Kidney (tissue), 14 donors: ENCODE data around the gene SPTB. TPM values are rescaled to one million over a fixed set of nuclear protein-coding genes. Genes with fewer than 3 reads are reported as not detected.

Experiments
- DNase-seq, 5 donors: peaks; one replicate each; pipeline ENCODE4 v3.0.0-alpha.2; 2013 to 2020
- FAIRE-seq: peaks from 2 replicates; lab custom pipeline; 2012; peaks lifted over from hg19 to GRCh38; lab: Jason Lieb, UNC
- H3K27ac ChIP-seq, 2 donors: one replicate each; pipeline ENCODE4 v1.7.0; 2013; ENCODE audit warnings: low read depth in 2 of 2, low read length in 2 of 2, inconsistent platforms in 1 of 2
- H3K27me3 ChIP-seq: one replicate; pipeline ENCODE4 v1.7.1; 2013; ENCODE audit warnings: low read length, inconsistent platforms; ENCODE audit not compliant: control insufficient read depth, insufficient read depth
- H3K36me3 ChIP-seq, 3 donors: one replicate each; pipeline versions ENCODE4 v1.7.0 to v1.7.1; 2013; ENCODE audit warnings: low read length in 3 of 3, control low read depth in 1 of 3, inconsistent platforms in 1 of 3; ENCODE audit not compliant: insufficient read depth in 3 of 3, control insufficient read depth in 2 of 3
- H3K4me1 ChIP-seq, 3 donors: one replicate each; pipeline versions ENCODE4 v1.7.0 to v1.7.1; 2013; ENCODE audit warnings: low read length in 3 of 3, inconsistent platforms in 1 of 3, low read depth in 1 of 3; ENCODE audit not compliant: control insufficient read depth in 2 of 3, insufficient read depth in 2 of 3
- H3K4me3 ChIP-seq, 3 donors: one replicate each; pipeline versions ENCODE4 v1.7.0 to v1.8.1; 2013; ENCODE audit warnings: low read length in 3 of 3, control low read depth in 1 of 3, inconsistent platforms in 1 of 3
- H3K9ac ChIP-seq, 3 donors: one replicate each; pipeline versions ENCODE4 v1.7.0 to v1.7.1; 2013; ENCODE audit warnings: low read length in 3 of 3, control low read depth in 1 of 3, inconsistent platforms in 1 of 3
- H3K9me3 ChIP-seq, 3 donors: one replicate each; pipeline versions ENCODE4 v1.7.0 to v1.7.1; 2013; ENCODE audit warnings: low read length in 3 of 3, control low read depth in 1 of 3, inconsistent platforms in 1 of 3; ENCODE audit not compliant: control insufficient read depth in 2 of 3, insufficient read depth in 1 of 3
- intact Hi-C: fragments of 100-400 bp; cut with DNase I; formaldehyde crosslinking; loops from one replicate; pipeline ENCODE4 v1.11.1; 2022
- polyA plus RNA-seq: library from polyadenylated mRNA; stranded (reverse); fragments of 350-450 nt; fragmentation: Illumina TruSeq; extraction: RNeasy Lipid Tissue Mini Kit (QIAGEN cat#74804); gene quantifications from one replicate; pipeline ENCODE4 v1.2.3, GENCODE V29; 2014; ENCODE audit warnings: low read depth, low replicate concordance; ENCODE audit not compliant: insufficient read depth
- total RNA-seq: library from RNA; stranded (reverse); fragmentation: NEBNext Ultra II Directional; extraction: Animal tissue kit (Norgen Biotek cat#: 25700); gene quantifications from one replicate; pipeline ENCODE4 v1.2.1, GENCODE V29; 2021
- TF ChIP-seq, protein P1 (sequence below): IDR thresholded peaks from 3 replicates; pipeline ENCODE4 v1.5.1; 2012; ENCODE audit warnings: mild to moderate bottlenecking, moderate library complexity, borderline replicate concordance; ENCODE audit not compliant: insufficient read depth; ENCODE audit errors: extremely low read depth
- donor health status: control.
- donor health status: control.
- donor health status: control.
- donor health status: control.
- donor health status: control.
- donor health status: DM: yes; HTN: yes; CAD: no.
- donor health status: Normal renal cell carcinoma (clear cell type).

Gene SPTB
- total and polyA plus RNA-seq, 2 donors from 2014 or later: 1.7 to 2.2 TPM

DNA sequence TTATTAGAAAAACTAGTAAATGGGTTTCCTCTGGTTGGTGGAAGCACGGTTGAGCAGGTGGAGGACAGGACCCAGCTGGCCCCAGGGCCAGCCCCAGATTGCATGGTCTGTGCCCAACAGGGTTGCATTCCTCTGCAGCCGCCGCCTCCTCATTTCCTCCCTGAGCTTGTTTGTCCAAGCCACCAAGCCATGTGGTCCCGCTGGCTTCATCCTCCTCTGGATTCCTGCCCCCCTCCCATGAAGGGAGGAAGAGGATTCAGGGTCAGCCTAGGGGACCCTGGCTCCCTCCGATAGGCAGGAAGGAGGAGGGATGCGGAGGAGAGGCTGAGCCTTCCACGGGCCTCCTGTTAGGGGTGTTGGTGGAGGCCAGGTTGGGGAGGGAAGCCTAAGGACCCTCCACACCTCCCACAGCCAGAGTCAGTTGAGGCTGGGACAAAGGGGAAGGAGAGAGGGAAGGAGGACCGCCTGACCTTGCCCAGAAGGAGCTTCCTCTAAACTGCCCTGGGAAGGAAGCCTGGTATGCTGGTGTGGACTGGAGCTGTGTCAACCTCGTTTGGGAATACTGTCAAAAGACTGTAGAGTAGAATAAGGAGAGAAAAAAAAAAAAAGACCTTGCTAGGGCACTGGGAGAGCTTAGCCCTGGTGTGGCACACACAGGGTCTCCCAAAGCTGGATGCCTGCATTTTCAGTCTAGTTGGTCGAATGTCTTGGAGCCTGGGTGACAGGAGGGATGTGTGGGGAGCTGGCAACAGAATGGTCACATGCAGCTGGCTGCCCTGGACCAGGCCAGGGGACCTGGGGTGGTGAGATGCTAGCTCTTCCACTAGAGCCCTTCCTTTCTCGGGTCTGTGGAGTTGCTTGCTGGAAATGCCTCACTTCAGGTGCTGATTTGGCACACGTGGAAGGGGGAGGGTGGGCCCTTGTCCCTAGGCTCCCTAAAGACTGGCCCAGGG lies 133.1 kb downstream of the SPTB start:
- Histone ChIP-seq H3K27me3 (no peaks in the 10 kb centered on the region), H3K9me3 (no peaks in the 10 kb centered on the region), H3K27ac (peak overlapping the region; percentile 32 to 66), H3K4me3 (no peak overlapping the region), H3K36me3 (peaks cover 8 to 41% (median 22%) of the 10 kb centered on the region in 3 donors), H3K9ac (peak overlapping the region in 1 of 3 donors; percentile 10), H3K4me1 (peaks cover 0 to 26% (median 25%) of the 10 kb centered on the region in 3 donors)
- peak in 4 of 5 donors; percentile 81 to 88 (median 86) for DNase-seq
- intact Hi-C loops: no loop called here
- TF ChIP-seq, protein P1, sequence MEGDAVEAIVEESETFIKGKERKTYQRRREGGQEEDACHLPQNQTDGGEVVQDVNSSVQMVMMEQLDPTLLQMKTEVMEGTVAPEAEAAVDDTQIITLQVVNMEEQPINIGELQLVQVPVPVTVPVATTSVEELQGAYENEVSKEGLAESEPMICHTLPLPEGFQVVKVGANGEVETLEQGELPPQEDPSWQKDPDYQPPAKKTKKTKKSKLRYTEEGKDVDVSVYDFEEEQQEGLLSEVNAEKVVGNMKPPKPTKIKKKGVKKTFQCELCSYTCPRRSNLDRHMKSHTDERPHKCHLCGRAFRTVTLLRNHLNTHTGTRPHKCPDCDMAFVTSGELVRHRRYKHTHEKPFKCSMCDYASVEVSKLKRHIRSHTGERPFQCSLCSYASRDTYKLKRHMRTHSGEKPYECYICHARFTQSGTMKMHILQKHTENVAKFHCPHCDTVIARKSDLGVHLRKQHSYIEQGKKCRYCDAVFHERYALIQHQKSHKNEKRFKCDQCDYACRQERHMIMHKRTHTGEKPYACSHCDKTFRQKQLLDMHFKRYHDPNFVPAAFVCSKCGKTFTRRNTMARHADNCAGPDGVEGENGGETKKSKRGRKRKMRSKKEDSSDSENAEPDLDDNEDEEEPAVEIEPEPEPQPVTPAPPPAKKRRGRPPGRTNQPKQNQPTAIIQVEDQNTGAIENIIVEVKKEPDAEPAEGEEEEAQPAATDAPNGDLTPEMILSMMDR: no peak
- FAIRE-seq: no peak

DNA sequence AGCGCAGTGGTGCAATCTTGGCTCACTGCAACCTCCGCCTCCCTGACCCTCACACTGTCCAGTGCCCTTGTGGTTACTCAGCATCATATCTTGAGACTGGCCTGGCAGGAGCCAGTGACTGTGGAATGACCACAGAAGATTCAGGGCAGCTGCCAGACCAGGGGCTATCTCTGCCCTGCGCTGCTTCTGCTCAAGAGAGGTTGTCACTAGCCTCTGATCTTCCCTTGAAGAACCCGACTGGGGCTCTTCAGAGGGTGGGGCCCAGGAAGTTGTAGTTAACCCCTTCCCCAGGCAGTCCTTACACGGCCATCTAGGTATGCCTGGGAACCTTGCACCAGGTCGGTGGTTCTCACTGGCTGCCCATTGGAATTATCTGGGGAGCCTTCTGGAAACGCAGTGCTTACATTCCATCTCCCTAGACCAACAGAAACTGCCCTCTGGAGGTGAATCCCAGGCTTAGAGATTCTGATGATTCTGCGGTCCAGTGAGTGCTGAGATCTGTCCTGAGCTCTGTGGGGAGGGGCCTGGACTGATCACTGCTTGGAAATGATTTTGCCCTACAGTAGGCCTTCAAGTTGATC lies 134.1 kb downstream of the SPTB start:
- Histone ChIP-seq H3K27ac (peak overlapping the region; percentile 32 to 66), H3K4me3 (no peak overlapping the region), H3K4me1 (peaks cover 0 to 26% (median 25%) of the 10 kb centered on the region in 3 donors), H3K9ac (no peak overlapping the region), H3K36me3 (peaks cover 8 to 50% (median 27%) of the 10 kb centered on the region in 3 donors), H3K27me3 (no peaks in the 10 kb centered on the region), H3K9me3 (no peaks in the 10 kb centered on the region)
- intact Hi-C loops: no loop called here
- TF ChIP-seq, protein P1: peak; percentile 12
- no peak for FAIRE-seq
- peak in 4 of 5 donors; percentile 40 to 78 (median 60) for DNase-seq

DNA sequence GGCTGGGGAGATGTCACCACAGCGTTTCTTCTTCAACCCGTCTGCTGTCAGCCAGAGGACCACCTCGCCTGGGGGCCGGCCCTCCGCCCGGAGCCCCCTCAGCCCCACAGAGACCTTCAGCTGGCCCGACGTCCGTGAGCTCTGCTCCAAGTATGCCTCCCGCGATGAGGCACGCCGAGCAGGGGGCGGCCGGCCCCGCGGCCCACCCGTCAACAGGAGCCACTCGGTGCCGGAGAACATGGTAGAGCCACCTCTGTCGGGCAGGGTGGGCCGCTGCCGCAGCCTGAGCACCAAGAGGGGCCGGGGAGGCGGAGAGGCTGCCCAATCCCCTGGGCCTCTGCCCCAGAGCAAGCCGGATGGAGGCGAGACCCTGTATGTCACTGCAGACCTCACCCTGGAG lies 136.6 kb downstream of the SPTB start:
- TF ChIP-seq, protein P1: no peak
- H3K27me3 ChIP-seq: no peaks in the 10 kb centered on the region
- no peaks in the 10 kb centered on the region for H3K9me3 ChIP-seq
- no peak overlapping the region for H3K4me3 ChIP-seq
- H3K27ac ChIP-seq: no peak overlapping the region
- intact Hi-C loops: no loop called here
- no peak overlapping the region for H3K9ac ChIP-seq
- H3K4me1 ChIP-seq: peaks cover 0 to 30% (median 28%) of the 10 kb centered on the region in 3 donors
- peaks cover 10 to 59% (median 36%) of the 10 kb centered on the region in 3 donors for H3K36me3 ChIP-seq
- no peak for FAIRE-seq
- DNase-seq: no peak
